ENCODE measurements around the gene NANOS3. TPM values are rescaled to one million over a fixed set of nuclear protein-coding genes. Genes with fewer than 3 reads are reported as not detected.

The NANOS3 gene
- total and polyA plus RNA-seq, 9 of the 15 experiments (the other 6 are each of a cell fraction or from before 2014, with no cell fraction given): not detected

- TF ChIP-seq HOXB6 (CRISPR knock-in tag; IDR thresholded peaks at IDR 0.05; ENCODE audit: borderline replicate concordance) (no peak), KDM2B (CRISPR knock-in tag; IDR thresholded peaks at IDR 0.05) (no peak), RBM15 (IDR thresholded peaks at IDR 0.05; ENCODE audit: insufficient read depth, low read length) (no peak), PYGO2 (tag; IDR thresholded peaks at IDR 0.05) (no peak), HEY1 (CRISPR knock-in tag; IDR thresholded peaks at IDR 0.05; ENCODE audit: borderline replicate concordance) (no peak), FOXM1 (IDR thresholded peaks at IDR 0.05; ENCODE audit: low read depth) (no peak), FOXM1 (CRISPR knock-in tag; IDR thresholded peaks at IDR 0.05; ENCODE audit: low read depth) (no peak), SMARCB1 (IDR thresholded peaks at IDR 0.05; ENCODE audit: insufficient read length, low read depth) (no peak), SOX6 (IDR thresholded peaks at IDR 0.05) (no peak), MTA3 (IDR thresholded peaks at IDR 0.05; ENCODE audit: borderline replicate concordance) (peak; percentile 84), SNRNP70 (optimal IDR thresholded peaks at IDR 0.05; ENCODE audit: low read depth, low read length) (no peak), SAFB (IDR thresholded peaks at IDR 0.05; ENCODE audit: borderline replicate concordance, low read depth, low read length) (no peak), DACH1 (IDR thresholded peaks at IDR 0.05; ENCODE audit: partially characterized antibody) (no peak), HLTF (IDR thresholded peaks at IDR 0.05) (no peak), ZNF239 (CRISPR knock-in tag; IDR thresholded peaks at IDR 0.05) (no peak), RFX1 (IDR thresholded peaks at IDR 0.05) (no peak), NONO (IDR thresholded peaks at IDR 0.05; ENCODE audit: low read depth in 2 of 2, low read length in 1 of 2) (no peak), USF2 (CRISPR knock-in tag; IDR thresholded peaks at IDR 0.05) (no peak), ZBED1 (IDR thresholded peaks at IDR 0.05) (peak; percentile 19; the same call in 1 of the 2 replicates), EP300 (IDR thresholded peaks at IDR 0.05; ENCODE audit: low read length) (peak; percentile 8; the same call in 1 of the 2 replicates), ZBTB8A (IDR thresholded peaks at IDR 0.05; ENCODE audit: partially characterized antibody) (no peak), CBFA2T2 (conservative IDR thresholded peaks at IDR 0.05) (peak; percentile 43), HSF4 (CRISPR knock-in tag; IDR thresholded peaks at IDR 0.05; ENCODE audit: borderline replicate concordance) (no peak), ZNF584 (CRISPR knock-in tag; IDR thresholded peaks at IDR 0.05; ENCODE audit: low read depth) (0 out of 2 replicates have a peak, but pooled peaks have one; percentile 51)
Observed at GRCh38 chr19:13850910-13851733, 25.8 kb upstream of the NANOS3 start (continued).
